GM12878 (cell line): ENCODE measurements around the gene WNT9A. TPM values are rescaled to one million over a fixed set of nuclear protein-coding genes. Genes with fewer than 3 reads are reported as not detected.

ENCODE experiments used
- ATAC-seq: fragments of 200-7000 bp; cut with Tn5 transposase; 3 replicates; pipeline ENCODE4 v1.9.1; 2020; ENCODE audit warnings: mild to moderate bottlenecking, moderate library complexity
- BruUV-seq: library from RNA; stranded (reverse); fragments of 400-500 nt; replicated peaks from 2 replicates; lab custom pipeline; 2021; lab: Mats Ljungman, UMichigan
- CTCF ChIA-PET: fragments of 300-600 bp; sonication (Branson Sonifier 250); formaldehyde crosslinking; extraction: SDS; loops from one replicate; lab custom pipeline; 2021; ENCODE audit warnings: inconsistent platforms; lab: Yijun Ruan, JAX
- POLR2A ChIA-PET: fragments of 350-600 bp; formaldehyde crosslinking; extraction: SDS; loops from one replicate; lab custom pipeline; 2021; ENCODE audit warnings: inconsistent platforms; lab: Charles Lee
- RAD21 ChIA-PET: fragments of 300-600 bp; sonication (Branson Sonifier 250); formaldehyde crosslinking; loops from one replicate; lab custom pipeline; 2023; ENCODE audit warnings: antibody characterized with exemption; ENCODE audit not compliant: unreplicated experiment; lab: Charles Lee
- SMC1A ChIA-PET: fragments of 300-600 bp; sonication (Branson Sonifier 250); formaldehyde crosslinking; loops from one replicate; lab custom pipeline; 2023; ENCODE audit not compliant: unreplicated experiment, uncharacterized antibody; lab: Charles Lee
- DNase-seq: peaks from one replicate; pipeline ENCODE4 v3.0.0-alpha.2; 2011; ENCODE audit warnings: low read depth, low spot score
- FAIRE-seq: peaks from 3 replicates; lab custom pipeline; 2011; peaks lifted over from hg19 to GRCh38; lab: Jason Lieb, UNC
- H2AFZ ChIP-seq: 2 replicates; pipeline ENCODE4 v1.6.0; 2011; ENCODE audit warnings: low read depth, low read length, control low read depth; ENCODE audit not compliant: control insufficient read depth
- H3K27ac ChIP-seq: 2 replicates; pipeline ENCODE4 v1.5.1; 2011; ENCODE audit warnings: control low read depth; ENCODE audit not compliant: control insufficient read depth, insufficient read depth
- H3K27me3 ChIP-seq, 2 experiments: replicated peaks in 1 of 2; 2 replicates each; pipeline versions ENCODE4 v1.6.0 to v1.6.1; 2011; ENCODE audit warnings: low read length in 1 of 2; ENCODE audit not compliant: control insufficient read depth in 2 of 2, insufficient read depth in 2 of 2
- H3K36me3 ChIP-seq, 2 experiments: 2 replicates each; pipeline ENCODE4 v1.5.1; 2011; ENCODE audit warnings: low read length in 1 of 2; ENCODE audit not compliant: control insufficient read depth in 2 of 2, insufficient read depth in 2 of 2
- H3K4me1 ChIP-seq: 2 replicates; pipeline ENCODE4 v1.6.1; 2011; ENCODE audit warnings: mild to moderate bottlenecking, low read length, moderate library complexity, mixed read lengths; ENCODE audit not compliant: control insufficient read depth, insufficient read depth
- H3K4me2 ChIP-seq: 2 replicates; pipeline ENCODE4 v1.6.0; 2011; ENCODE audit warnings: control low read depth; ENCODE audit not compliant: control insufficient read depth, insufficient read depth
- H3K4me3 ChIP-seq: fragments of 200-600 bp; sonication (generic); 2 replicates; pipeline ENCODE4 v1.5.1; 2016
- H3K79me2 ChIP-seq: 2 replicates; pipeline ENCODE4 v1.6.0; 2011; ENCODE audit warnings: low read length; ENCODE audit not compliant: control insufficient read depth, insufficient read depth
- H3K9ac ChIP-seq: 2 replicates; pipeline ENCODE4 v1.8.0; 2011; ENCODE audit warnings: low read length, control low read depth, mixed read lengths; ENCODE audit not compliant: control insufficient read depth, insufficient read depth
- H3K9me3 ChIP-seq: replicated peaks from 3 replicates; pipeline ENCODE4 v1.5.1; 2011; ENCODE audit warnings: mild to moderate bottlenecking, low read length; ENCODE audit not compliant: control insufficient read depth, insufficient read depth
- H4K20me1 ChIP-seq: 2 replicates; pipeline ENCODE4 v1.6.0; 2011; ENCODE audit not compliant: control insufficient read depth, insufficient read depth
- BMI1 ChIP-seq: fragments of 450-650 bp; IDR thresholded peaks from 2 replicates; pipeline ENCODE4 v1.6.1; 2016; ENCODE audit warnings: mild to moderate bottlenecking, moderate library complexity, borderline replicate concordance
- CREB1 ChIP-seq: IDR thresholded peaks from 2 replicates; pipeline ENCODE4 v1.6.1; 2012; ENCODE audit warnings: low read depth, mild to moderate bottlenecking, inconsistent platforms
- GABPA ChIP-seq: IDR thresholded peaks from 2 replicates; pipeline ENCODE4 v1.6.1; 2014; ENCODE audit warnings: antibody characterized with exemption, low read depth, mild to moderate bottlenecking, inconsistent platforms
- RAD21 ChIP-seq: IDR thresholded peaks from 2 replicates; pipeline ENCODE4 v1.6.1; 2011; ENCODE audit warnings: mild to moderate bottlenecking, low read depth, low read length, moderate library complexity; ENCODE audit not compliant: insufficient read depth
- SMAD1 ChIP-seq: fragments of 450-650 bp; IDR thresholded peaks from 2 replicates; pipeline ENCODE4 v1.6.1; 2018; ENCODE audit warnings: mild to moderate bottlenecking, low read depth; ENCODE audit not compliant: partially characterized antibody
- WGBS: methylation state at CpG from one replicate; pipeline ENCODE4 v1.1.6; 2016; ENCODE audit warnings: low lambda C conversion rate; ENCODE audit not compliant: insufficient replicate concordance, insufficient coverage; ENCODE audit errors: missing lambda C conversion rate; 5-methylcytosine and 5-hydroxymethylcytosine counted together
- in situ Hi-C: fragments of 300-500 bp; cut with MboI; formaldehyde crosslinking; loops from 9 replicates; pipeline ENCODE4 v1.14.3; 2018; ENCODE audit warnings: mixed read lengths
- intact Hi-C: fragments of 100-400 bp; cut with micrococcal nuclease; formaldehyde crosslinking; loops from one replicate; pipeline ENCODE4 v1.14.2; 2022; ENCODE audit not compliant: unreplicated experiment
- polyA plus RNA-seq, 11 experiments: library from polyadenylated mRNA; depleted of rRNA in 4 of 11; unstranded in 6 of 11; stranded (reverse) in 5 of 11; fragments of >200 nt; fragmentation: Nextera tagmentation in 4 of 11; fragmentation: Illumina TruSeq in 1 of 11; extraction: Ambion mirVana in 4 of 11; extraction: Trizol in 1 of 11; gene quantifications; 1 replicate in 1 of 11; 2 replicates in 10 of 11; pipeline versions ENCODE4 v1.2.1 to v1.2.3, GENCODE V29; 2011 to 2016; ENCODE audit warnings: inconsistent platforms in 2 of 11, missing spikeins in 2 of 11, low read depth in 1 of 11
- total RNA-seq, 4 experiments: library from RNA; depleted of rRNA in 3 of 4; stranded (reverse); fragments of >200 nt in 3 of 4; fragmentation: Illumina TruSeq in 1 of 4; extraction: Trizol in 1 of 4; gene quantifications; 2 replicates each; pipeline versions ENCODE4 v1.2.1 to v1.2.3, GENCODE V29; 2013 to 2021
- TF ChIP-seq, protein P1 (sequence below): IDR thresholded peaks from 2 replicates; pipeline ENCODE4 v1.6.1; 2011; ENCODE audit warnings: borderline replicate concordance, low read depth, mild to moderate bottlenecking, moderate library complexity, low read length; ENCODE audit not compliant: insufficient read depth, poor library complexity, severe bottlenecking

The WNT9A gene
- total and polyA plus RNA-seq, 10 of the 15 experiments (the other 5 are each of a cell fraction or from before 2014, with no cell fraction given) = not detected

DNA sequence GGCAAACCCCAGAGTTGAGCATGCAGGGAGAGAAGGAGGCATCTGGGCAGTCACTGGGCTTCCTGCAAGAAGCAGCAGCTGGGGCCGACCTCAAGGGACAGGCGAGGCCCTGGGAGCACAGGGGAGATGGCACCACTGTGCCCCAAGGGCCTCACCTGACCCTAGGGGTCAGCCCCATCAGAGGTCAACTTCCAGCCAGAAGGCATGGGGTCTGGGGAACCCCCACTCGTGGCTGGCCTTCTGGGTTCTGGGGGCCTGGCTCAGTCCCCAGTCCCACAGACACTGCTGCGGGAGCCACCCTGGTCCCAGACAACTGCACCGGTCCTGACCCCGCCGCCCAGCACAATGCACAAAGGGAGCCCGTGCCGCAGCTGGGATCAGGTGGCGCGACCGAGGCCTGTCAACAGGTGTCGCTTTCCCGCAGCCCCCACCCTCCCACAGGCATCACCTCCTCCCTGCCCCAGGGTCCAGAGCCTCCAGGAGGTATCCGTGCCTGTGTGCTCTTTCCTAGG, 6.2 kb downstream of the WNT9A start:
- no peak overlapping the region for H3K27ac ChIP-seq
- no peak for TF ChIP-seq CREB1
- no peak for TF ChIP-seq SMAD1
- TF ChIP-seq BMI1 = no peak
- TF ChIP-seq, protein P1, sequence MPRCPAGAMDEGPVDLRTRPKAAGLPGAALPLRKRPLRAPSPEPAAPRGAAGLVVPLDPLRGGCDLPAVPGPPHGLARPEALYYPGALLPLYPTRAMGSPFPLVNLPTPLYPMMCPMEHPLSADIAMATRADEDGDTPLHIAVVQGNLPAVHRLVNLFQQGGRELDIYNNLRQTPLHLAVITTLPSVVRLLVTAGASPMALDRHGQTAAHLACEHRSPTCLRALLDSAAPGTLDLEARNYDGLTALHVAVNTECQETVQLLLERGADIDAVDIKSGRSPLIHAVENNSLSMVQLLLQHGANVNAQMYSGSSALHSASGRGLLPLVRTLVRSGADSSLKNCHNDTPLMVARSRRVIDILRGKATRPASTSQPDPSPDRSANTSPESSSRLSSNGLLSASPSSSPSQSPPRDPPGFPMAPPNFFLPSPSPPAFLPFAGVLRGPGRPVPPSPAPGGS = no peak
- no peak for TF ChIP-seq RAD21
- TF ChIP-seq GABPA = no peak
- CTCF ChIA-PET = no interaction called here
- intact Hi-C loops = loop anchor here (10.0 kb wide), 1 partner anchor 397 kb away; no protein-coding TSS in a partner anchor
- FAIRE-seq (no peak), DNase-seq (no peak), ATAC-seq (no peak)
- no peaks in the 10 kb centered on the region for H3K79me2 ChIP-seq
- no peaks in the 10 kb centered on the region; the same call in 1 of the 2 replicates for H4K20me1 ChIP-seq
- SMC1A ChIA-PET = no interaction called here
- in situ Hi-C loops = no loop called here
- no peak overlapping the region for H3K4me3 ChIP-seq
- RAD21 ChIA-PET = no interaction called here
- WGBS = 24% methylated on average over 4 of the region's 15 CpGs
- POLR2A ChIA-PET = no interaction called here
- no peak overlapping the region for H3K9ac ChIP-seq
- peaks cover 1 to 3% of the 10 kb centered on the region in 2 experiments; a peak in 3 of 4 replicates for H3K27me3 ChIP-seq
- no peaks in the 10 kb centered on the region for H3K4me1 ChIP-seq
- no peaks in the 10 kb centered on the region for H3K9me3 ChIP-seq
- no peak overlapping the region for H2AFZ ChIP-seq
- no peak overlapping the region for H3K4me2 ChIP-seq
- H3K36me3 ChIP-seq = no peaks in the 10 kb centered on the region
- BruUV-seq = no TSS peak
